Kidney tubule cell (primary cell): Measurements from ENCODE around the gene STYX.
"Not testable (repeated sequence)": the region's sequence is repeated elsewhere in the genome, so short reads cannot be mapped to it uniquely, and the experiment has no call there.

Experiments used
- DNase-seq: peaks from one replicate; pipeline ENCODE4 v3.0.0-alpha.2; 2018; ENCODE audit warnings: low spot score

Gene STYX

GRCh38 chr14:52724360-52724644 lies 5.7 kb upstream of the STYX start:
- no peak for DNase-seq

- DNase-seq = not testable (repeated sequence)
These were observed 2.5 kb upstream of the STYX start for GRCh38 chr14:52727509-52727908.

- not testable (repeated sequence) for DNase-seq
These were observed 931 bp upstream of the STYX start for GRCh38 chr14:52729035-52729434.

GRCh38 chr14:52729585-52729924 lies 411 bp upstream of the STYX start:
- DNase-seq = no peak

GRCh38 chr14:52730709-52731111 lies 744 bp downstream of the STYX start:
- no peak for DNase-seq

- DNase-seq = no peak
These were observed 3.9 kb downstream of the STYX start for GRCh38 chr14:52733824-52734223.

GRCh38 chr14:52735921-52736489 lies 6.0 kb downstream of the STYX start:
- no peak for DNase-seq

GRCh38 chr14:52738409-52738808 lies 8.4 kb downstream of the STYX start:
- no peak for DNase-seq

GRCh38 chr14:52740751-52741150 lies 10.8 kb downstream of the STYX start:
- no peak for DNase-seq

- no peak for DNase-seq
These were observed 11.9 kb downstream of the STYX start for GRCh38 chr14:52741865-52742264.

GRCh38 chr14:52748647-52749292 lies 18.8 kb downstream of the STYX start:
- no peak for DNase-seq

- DNase-seq = no peak
These were observed 25.8 kb downstream of the STYX start for GRCh38 chr14:52755607-52756316.

- DNase-seq = no peak
These were observed 29.2 kb downstream of the STYX start for GRCh38 chr14:52759145-52759544.

- not testable (repeated sequence) for DNase-seq
These were observed 33.0 kb downstream of the STYX start for GRCh38 chr14:52762923-52763322.

- no peak for DNase-seq
These were observed 37.3 kb downstream of the STYX start for GRCh38 chr14:52767058-52767833.

GRCh38 chr14:52769887-52770286 lies 39.9 kb downstream of the STYX start:
- DNase-seq = no peak

- DNase-seq = no peak
These were observed 46.9 kb downstream of the STYX start for GRCh38 chr14:52776816-52777215.

- no peak for DNase-seq
These were observed 48.7 kb downstream of the STYX start for GRCh38 chr14:52778702-52779101.

GRCh38 chr14:52780893-52781292 lies 50.9 kb downstream of the STYX start:
- DNase-seq = peak; percentile 12

GRCh38 chr14:52781629-52782028 lies 51.7 kb downstream of the STYX start:
- DNase-seq = no peak

GRCh38 chr14:52783206-52783605 lies 53.2 kb downstream of the STYX start:
- no peak for DNase-seq

- no peak for DNase-seq
These were observed 56.9 kb downstream of the STYX start for GRCh38 chr14:52786887-52787286.

- no peak for DNase-seq
These were observed 59.2 kb downstream of the STYX start for GRCh38 chr14:52789118-52789517.
